Pons (tissue), 1 donor: Measurements from ENCODE around the gene CCDC88C.
"Not testable (repeated sequence)": the region's sequence is repeated elsewhere in the genome, so short reads cannot be mapped to it uniquely, and the experiment has no call there.

ENCODE experiments used
- DNase-seq: peaks from one replicate; pipeline ENCODE4 v3.0.0-alpha.2; 2016; ENCODE audit warnings: low spot score

Gene CCDC88C

DNA sequence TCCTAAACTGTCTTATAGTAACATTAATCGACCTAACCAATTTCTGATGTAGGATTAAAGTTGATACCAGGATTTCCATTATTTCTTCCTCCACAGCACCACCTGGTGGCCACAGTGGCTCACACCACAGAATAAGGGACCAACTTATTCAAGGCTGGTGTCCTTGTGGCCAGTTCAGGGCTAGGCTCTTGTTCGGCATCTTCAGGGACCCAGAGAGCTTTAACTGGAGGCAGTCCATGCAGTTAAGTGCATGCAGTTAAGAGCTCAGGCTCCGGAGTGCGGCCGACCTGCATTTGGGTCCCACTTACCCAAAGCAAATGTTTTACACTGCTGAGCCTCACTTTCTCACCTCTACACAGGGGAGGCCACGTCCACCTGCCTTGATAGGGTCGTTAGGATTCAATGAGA is 131.1 kb downstream of the CCDC88C start:
- DNase-seq = peak; percentile 81

DNA sequence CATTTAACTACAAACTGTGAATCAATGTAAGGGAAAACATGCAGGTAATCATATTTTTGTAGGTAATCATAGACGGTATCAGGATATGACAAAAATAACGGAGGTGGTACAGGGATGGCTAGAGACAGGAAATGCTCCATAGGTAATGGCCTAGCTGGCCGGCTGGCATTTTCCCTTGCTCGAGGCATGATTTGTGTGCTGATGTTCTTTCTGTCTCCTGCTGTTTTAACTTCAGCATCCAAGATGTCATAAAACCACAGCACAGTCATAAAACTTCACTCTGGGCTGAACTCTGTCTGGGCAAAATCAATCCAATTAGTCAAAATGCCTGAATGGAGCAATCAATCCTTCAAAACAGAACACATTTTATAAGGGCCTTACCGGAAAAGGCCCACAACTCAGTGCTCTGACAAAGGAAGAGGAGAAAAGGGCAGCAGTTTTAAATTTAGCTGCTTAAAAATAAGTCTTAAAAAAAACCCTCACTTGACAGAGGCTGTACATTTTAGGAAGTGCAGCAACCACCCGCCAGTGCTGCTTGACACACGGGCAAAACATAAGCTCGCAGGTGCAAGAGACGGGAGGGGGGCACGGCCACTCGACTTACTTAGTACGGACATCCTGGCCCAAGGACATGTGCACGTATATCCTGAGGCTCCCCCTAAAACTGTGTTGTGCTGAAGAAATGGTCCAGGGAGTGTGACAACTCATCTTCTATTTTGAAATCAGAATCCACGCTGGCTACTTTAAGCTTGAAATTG is 132.7 kb downstream of the CCDC88C start:
- DNase-seq = no peak

- DNase-seq = no peak
Measured at GRCh38 chr14:91284146-91284790, 133.4 kb downstream of the CCDC88C start.

- no peak for DNase-seq
Measured at GRCh38 chr14:91283666-91284065, 134.0 kb downstream of the CCDC88C start.

GRCh38 chr14:91282954-91283645 is 134.5 kb downstream of the CCDC88C start:
- DNase-seq = no peak

- DNase-seq = no peak
Measured at GRCh38 chr14:91281346-91281745, 136.3 kb downstream of the CCDC88C start.

DNA sequence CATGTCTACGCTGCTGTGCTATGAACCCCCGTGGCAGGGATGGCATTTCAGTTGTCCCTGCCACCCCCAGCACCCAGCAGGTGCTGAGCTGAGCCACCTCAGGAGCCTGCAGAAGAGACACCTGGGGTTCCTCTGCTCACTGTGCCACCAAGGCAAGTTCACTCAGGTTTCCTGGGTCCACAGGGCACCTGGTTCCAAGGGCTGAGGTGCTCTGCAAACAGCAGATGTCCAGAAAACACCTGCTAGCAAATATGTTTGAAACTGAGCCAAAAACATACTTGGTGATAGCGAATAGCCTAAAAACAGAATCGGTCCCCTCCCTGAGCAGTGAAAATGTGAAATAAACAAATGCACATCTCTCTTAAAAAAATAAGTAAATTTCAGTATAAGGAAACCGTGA is 137.5 kb downstream of the CCDC88C start:
- DNase-seq = no peak

DNA sequence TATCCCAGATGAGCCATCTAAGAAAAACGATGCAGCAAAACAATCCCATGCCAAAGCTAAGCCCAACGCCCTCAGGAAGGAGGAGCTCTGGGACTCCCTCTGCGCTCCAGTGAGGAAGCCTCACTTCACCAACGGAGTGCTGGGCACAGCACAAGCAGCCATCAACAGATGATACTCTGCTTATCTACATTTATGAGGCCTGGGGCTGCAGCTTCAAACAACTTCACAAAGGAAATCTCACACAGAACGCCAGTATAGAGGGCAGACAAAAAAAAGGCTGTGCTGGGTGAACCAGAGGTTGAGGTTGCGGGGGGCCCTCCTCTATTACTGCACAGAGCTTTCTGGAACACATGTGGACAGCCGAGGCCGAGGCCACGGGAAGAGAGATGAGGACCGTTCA is 138.3 kb downstream of the CCDC88C start:
- no peak for DNase-seq

GRCh38 chr14:91278383-91278715 is 139.3 kb downstream of the CCDC88C start:
- DNase-seq = no peak

GRCh38 chr14:91277546-91278382 is 139.9 kb downstream of the CCDC88C start:
- DNase-seq = no peak

DNA sequence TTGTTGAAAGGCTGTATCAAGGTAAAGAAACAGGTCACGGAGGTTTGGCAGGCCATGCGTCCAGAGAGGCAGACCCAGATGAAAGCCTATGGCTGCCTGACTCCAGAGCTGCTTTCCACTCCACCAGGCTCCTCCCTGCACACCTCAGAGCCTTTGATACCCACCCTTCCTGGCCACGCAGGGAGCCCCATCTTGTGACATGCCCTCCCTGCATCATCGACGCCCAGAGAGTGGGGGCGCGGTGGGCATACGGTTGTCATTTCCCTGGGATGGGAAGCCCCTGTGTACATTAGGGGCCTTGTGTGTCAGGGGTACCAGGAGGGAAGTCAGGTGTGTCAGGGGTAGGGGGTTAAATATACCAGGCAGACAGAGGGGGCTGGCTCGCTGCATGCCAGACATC is 142.8 kb downstream of the CCDC88C start:
- no peak for DNase-seq

DNA sequence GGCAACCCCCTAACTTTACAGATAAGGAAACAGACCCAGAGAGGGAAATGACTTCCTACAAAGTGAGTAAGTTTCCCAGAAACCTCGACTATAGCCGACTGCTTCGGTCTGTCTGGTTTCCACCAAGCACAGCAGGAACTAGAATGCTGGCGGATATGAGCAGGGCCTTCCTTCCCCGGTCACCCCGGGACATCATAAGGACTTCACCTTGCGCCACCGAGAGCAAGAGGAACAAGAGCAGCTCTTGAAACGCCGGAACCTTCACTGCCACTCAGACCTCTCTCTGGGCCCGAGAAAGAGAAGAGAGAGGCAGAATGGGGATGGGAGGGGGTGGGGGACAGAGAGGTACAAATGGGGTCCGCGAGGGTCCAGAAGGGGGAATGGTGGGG is 143.7 kb downstream of the CCDC88C start:
- no peak for DNase-seq

DNA sequence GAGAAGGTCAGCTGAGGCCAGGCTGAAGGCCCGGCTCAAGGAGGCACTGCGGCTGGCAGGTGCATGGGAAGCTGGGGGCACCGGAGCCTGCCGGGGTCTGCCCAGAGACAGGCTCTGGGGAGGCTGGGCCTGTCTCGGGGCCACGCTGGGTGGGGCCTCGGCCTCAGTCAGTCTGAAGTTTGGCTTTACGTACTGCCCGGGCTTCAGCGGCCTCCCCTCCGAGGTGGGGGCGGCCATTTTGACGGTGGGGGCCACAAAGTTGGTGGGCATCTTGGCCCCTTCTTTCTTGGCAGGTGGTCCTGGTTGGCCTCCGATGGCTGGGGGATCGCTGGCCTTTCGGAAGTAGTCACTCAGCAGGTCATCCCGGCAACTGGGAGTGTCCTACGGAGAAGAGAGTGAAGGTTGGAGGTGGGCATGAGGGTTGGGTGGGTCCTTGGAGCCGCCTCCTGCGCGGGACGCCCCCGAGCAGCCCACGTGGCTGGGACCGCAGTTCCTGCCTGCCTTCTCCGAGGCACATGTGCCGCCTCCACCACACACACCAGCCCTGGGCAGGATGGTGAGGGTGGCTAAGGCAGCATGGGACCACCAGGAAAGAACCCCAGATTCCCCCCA is 144.2 kb downstream of the CCDC88C start:
- no peak for DNase-seq

DNA sequence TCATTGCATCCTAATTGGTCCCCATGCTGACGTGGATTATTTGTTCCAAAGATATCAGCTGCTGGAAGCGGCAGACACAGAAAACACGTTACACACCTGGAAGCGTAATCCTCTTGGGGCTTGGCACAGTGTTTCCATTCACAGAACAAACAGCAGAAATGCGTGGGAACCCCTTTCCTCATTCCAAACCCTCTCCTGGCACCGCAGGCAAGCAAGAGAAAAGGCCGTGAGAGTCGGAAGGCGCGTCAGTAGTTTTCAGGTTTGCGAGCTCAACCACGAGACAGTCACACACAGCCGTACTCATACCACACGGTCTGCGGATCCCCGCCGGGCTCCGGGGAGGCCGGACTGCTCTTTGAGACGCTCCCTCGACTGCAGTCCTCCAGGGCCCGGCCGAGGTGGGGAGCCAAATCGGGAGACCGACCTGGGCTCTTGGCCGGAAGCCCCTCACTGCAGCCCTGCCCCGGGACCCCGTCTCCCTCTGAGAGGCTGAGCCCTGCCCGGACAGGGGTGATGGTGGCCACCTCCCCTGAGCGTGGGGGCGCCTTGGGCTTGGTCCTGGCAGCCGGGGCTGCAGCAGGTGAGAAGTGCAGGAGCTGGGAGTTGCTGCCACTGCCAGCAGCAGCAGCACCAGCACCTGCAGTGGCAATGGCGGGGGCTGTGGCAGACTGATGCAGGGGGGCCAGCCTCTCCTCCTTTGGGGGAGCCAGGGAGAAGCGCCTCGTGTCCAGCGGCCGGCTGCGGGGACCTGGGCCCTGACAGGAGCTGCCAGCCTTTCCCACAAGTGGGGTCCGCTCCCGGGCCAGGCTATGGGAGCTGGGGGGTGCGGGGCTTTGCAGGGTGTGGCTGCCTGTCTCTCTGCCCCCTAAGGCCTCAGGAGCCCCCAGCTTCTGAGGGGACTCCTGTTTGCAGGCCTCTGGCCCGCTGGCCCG is 145.0 kb downstream of the CCDC88C start:
- DNase-seq = no peak

- DNase-seq = no peak
Measured at GRCh38 chr14:91271639-91272038, 146.0 kb downstream of the CCDC88C start.

- DNase-seq = no peak
Measured at GRCh38 chr14:91270619-91271018, 147.0 kb downstream of the CCDC88C start.

- no peak for DNase-seq
Measured at GRCh38 chr14:91270188-91270587, 147.4 kb downstream of the CCDC88C start.

DNA sequence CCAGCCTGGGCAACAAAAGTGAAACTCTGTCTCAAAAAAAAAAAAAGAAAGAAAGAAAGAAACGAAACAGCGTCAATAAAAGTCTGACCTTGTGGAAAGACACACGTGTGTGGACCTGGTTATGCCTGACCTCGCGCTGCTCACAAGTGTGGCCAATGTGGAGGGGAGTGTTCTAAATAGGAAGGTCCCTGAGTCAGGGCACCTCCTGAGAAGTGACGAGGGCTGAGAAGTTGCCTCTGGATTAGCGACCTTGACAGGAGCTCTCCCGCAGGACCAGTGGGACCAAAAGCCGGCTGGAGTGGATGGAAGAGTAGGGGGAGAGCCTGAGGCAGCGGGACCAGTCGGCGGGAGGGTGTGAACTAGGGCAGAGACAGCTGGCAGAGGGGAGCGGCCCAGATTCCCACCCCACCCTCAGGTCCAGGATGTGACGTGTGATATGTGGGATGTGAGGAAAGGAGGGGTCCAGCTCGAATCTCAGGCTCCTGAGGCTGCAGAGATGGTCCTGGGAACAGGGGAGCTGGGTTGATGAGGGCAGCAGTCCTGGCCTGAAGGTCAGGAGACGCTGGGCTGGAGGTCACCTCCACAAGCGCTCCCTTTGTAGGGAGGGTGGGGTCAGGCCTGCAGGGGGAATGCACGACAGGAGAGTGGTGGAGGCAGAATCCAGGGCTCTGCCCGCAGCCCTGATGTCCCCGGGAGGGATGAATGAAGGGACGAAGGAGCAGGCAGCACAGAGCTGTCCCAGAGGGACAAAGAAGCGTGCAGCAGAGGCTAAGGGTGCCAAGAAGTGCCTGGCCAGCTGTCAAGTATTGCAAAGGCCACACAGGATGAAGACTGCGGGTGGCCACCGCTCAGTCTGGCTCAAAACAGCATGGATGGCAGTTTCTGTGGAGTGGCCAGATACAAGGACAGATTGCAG is 148.3 kb downstream of the CCDC88C start:
- DNase-seq = no peak

- no peak for DNase-seq
Measured at GRCh38 chr14:91267965-91268437, 149.6 kb downstream of the CCDC88C start.

DNA sequence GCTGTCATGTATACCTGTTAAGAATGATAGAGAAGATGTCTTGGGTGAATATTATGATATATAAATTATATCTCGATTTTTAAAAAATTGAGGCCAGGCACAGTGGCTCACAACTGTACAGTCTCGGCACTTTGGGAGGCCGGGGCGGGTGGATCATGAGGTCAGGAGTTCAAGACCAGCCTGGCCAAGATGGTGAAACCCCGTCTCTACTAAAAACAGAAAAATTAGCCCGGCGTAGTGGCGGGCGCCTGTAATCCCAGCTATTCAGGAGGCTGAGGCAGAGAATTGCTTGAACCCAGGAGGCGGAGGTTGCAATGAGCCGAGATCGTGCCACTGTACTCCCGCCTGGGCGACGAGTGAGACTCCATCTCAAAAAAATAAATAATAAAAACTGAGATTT is 151.3 kb downstream of the CCDC88C start:
- DNase-seq = not testable (repeated sequence)
